MM.1S (cell line): Measurements from ENCODE around the gene PLA2G7.

Experiments
- EZH2phosphoT487 ChIP-seq: fragments of 300-600 bp; sonication (generic); IDR thresholded peaks from 2 replicates; pipeline ENCODE4 v1.6.1; 2018; ENCODE audit warnings: antibody characterized with exemption, low read length
- TF ChIP-seq, protein P1 (sequence below): fragments of 300-600 bp; sonication (generic); IDR thresholded peaks from 2 replicates; pipeline ENCODE4 v1.5.1; 2016; ENCODE audit warnings: antibody characterized with exemption, low read length, mixed read lengths

GRCh38 chr6:46711491-46711890, 23.7 kb downstream of the PLA2G7 start:
- TF ChIP-seq, protein P1, sequence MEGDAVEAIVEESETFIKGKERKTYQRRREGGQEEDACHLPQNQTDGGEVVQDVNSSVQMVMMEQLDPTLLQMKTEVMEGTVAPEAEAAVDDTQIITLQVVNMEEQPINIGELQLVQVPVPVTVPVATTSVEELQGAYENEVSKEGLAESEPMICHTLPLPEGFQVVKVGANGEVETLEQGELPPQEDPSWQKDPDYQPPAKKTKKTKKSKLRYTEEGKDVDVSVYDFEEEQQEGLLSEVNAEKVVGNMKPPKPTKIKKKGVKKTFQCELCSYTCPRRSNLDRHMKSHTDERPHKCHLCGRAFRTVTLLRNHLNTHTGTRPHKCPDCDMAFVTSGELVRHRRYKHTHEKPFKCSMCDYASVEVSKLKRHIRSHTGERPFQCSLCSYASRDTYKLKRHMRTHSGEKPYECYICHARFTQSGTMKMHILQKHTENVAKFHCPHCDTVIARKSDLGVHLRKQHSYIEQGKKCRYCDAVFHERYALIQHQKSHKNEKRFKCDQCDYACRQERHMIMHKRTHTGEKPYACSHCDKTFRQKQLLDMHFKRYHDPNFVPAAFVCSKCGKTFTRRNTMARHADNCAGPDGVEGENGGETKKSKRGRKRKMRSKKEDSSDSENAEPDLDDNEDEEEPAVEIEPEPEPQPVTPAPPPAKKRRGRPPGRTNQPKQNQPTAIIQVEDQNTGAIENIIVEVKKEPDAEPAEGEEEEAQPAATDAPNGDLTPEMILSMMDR = no peak
- no peak for TF ChIP-seq EZH2phosphoT487
